ENCODE results near the gene CSMD2.

The CSMD2 gene

GRCh38 chr1:33660956-33661355, 504.1 kb downstream of the CSMD2 start:
- H3K27ac ChIP-seq (ENCODE audit: low read depth, low read length) = no peak overlapping the region
- H3K36me3 ChIP-seq (ENCODE audit: control insufficient read depth in 5 of 5, insufficient read depth in 5 of 5, low read length in 5 of 5) = no peaks in the 10 kb centered on the region
- H3K9me3 ChIP-seq (ENCODE audit: control insufficient read depth in 5 of 5, low read length in 5 of 5) = no peaks in the 10 kb centered on the region
- H3K4me3 ChIP-seq (ENCODE audit: low read depth in 1 of 5, low read length in 5 of 5) = no peak overlapping the region
- peaks cover 0 to 10% (median 2%) of the 10 kb centered on the region in 5 donors for H3K27me3 ChIP-seq (ENCODE audit: control insufficient read depth in 5 of 5, insufficient read depth in 4 of 5, low read length in 5 of 5)
- no peaks in the 10 kb centered on the region for H3K4me1 ChIP-seq (ENCODE audit: control insufficient read depth in 5 of 5, insufficient read depth in 5 of 5, low read length in 5 of 5)
- H3K9ac ChIP-seq (ENCODE audit: low read length in 5 of 5) = no peak overlapping the region

- Histone ChIP-seq H3K9ac (ENCODE audit: low read length in 5 of 5) (no peak overlapping the region), H3K36me3 (ENCODE audit: control insufficient read depth in 5 of 5, insufficient read depth in 5 of 5, low read length in 5 of 5) (no peaks in the 10 kb centered on the region), H3K4me3 (ENCODE audit: low read depth in 1 of 5, low read length in 5 of 5) (no peak overlapping the region), H3K4me1 (ENCODE audit: control insufficient read depth in 5 of 5, insufficient read depth in 5 of 5, low read length in 5 of 5) (no peaks in the 10 kb centered on the region), H3K27ac (ENCODE audit: low read depth, low read length) (no peak overlapping the region), H3K27me3 (ENCODE audit: control insufficient read depth in 5 of 5, insufficient read depth in 4 of 5, low read length in 5 of 5) (peaks cover 0 to 10% (median 0%) of the 10 kb centered on the region in 5 donors), H3K9me3 (ENCODE audit: control insufficient read depth in 5 of 5, low read length in 5 of 5) (no peaks in the 10 kb centered on the region)
These were observed 504.8 kb downstream of the CSMD2 start for GRCh38 chr1:33660244-33660643.

GRCh38 chr1:33659641-33660040, 505.4 kb downstream of the CSMD2 start:
- no peaks in the 10 kb centered on the region for H3K4me1 ChIP-seq (ENCODE audit: control insufficient read depth in 5 of 5, insufficient read depth in 5 of 5, low read length in 5 of 5)
- H3K27ac ChIP-seq (ENCODE audit: low read depth, low read length) = no peak overlapping the region
- peaks cover 0 to 10% (median 0%) of the 10 kb centered on the region in 5 donors for H3K27me3 ChIP-seq (ENCODE audit: control insufficient read depth in 5 of 5, insufficient read depth in 4 of 5, low read length in 5 of 5)
- no peak overlapping the region for H3K4me3 ChIP-seq (ENCODE audit: low read depth in 1 of 5, low read length in 5 of 5)
- H3K9me3 ChIP-seq (ENCODE audit: control insufficient read depth in 5 of 5, low read length in 5 of 5) = no peaks in the 10 kb centered on the region
- no peak overlapping the region for H3K9ac ChIP-seq (ENCODE audit: low read length in 5 of 5)
- H3K36me3 ChIP-seq (ENCODE audit: control insufficient read depth in 5 of 5, insufficient read depth in 5 of 5, low read length in 5 of 5) = no peaks in the 10 kb centered on the region

DNA sequence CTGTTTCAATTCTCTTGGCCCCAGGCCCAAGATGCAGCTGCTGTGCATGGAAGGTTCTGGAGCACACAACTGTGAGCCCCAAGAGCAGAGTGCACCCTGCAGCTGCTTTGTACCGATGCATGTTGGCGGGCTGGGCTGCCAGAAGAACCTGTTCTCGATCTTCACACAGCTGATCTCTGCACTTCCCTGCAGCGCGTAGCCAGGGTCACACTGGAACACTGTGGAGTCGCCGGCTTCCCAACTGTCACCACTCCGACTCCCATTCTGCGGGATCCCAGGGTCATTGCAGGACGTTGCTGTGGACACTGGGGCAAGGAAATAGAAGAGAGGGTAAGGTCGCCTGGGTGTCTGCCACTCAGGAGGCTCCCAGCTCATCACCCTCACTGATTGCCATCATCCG, 507.2 kb downstream of the CSMD2 start:
- no peak overlapping the region for H3K27ac ChIP-seq (ENCODE audit: low read depth, low read length)
- H3K36me3 ChIP-seq (ENCODE audit: control insufficient read depth in 5 of 5, insufficient read depth in 5 of 5, low read length in 5 of 5) = no peaks in the 10 kb centered on the region
- no peaks in the 10 kb centered on the region for H3K9me3 ChIP-seq (ENCODE audit: control insufficient read depth in 5 of 5, low read length in 5 of 5)
- no peak overlapping the region for H3K9ac ChIP-seq (ENCODE audit: low read length in 5 of 5)
- no peaks in the 10 kb centered on the region for H3K4me1 ChIP-seq (ENCODE audit: control insufficient read depth in 5 of 5, insufficient read depth in 5 of 5, low read length in 5 of 5)
- peaks cover 0 to 6% (median 0%) of the 10 kb centered on the region in 5 donors for H3K27me3 ChIP-seq (ENCODE audit: control insufficient read depth in 5 of 5, insufficient read depth in 4 of 5, low read length in 5 of 5)
- H3K4me3 ChIP-seq (ENCODE audit: low read depth in 1 of 5, low read length in 5 of 5) = no peak overlapping the region

GRCh38 chr1:33656467-33657005, 508.5 kb downstream of the CSMD2 start:
- Histone ChIP-seq H3K36me3 (ENCODE audit: control insufficient read depth in 5 of 5, insufficient read depth in 5 of 5, low read length in 5 of 5) (no peaks in the 10 kb centered on the region), H3K27me3 (ENCODE audit: control insufficient read depth in 5 of 5, insufficient read depth in 4 of 5, low read length in 5 of 5) (peaks cover 0 to 9% (median 2%) of the 10 kb centered on the region in 5 donors), H3K4me3 (ENCODE audit: low read depth in 1 of 5, low read length in 5 of 5) (no peak overlapping the region), H3K27ac (ENCODE audit: low read depth, low read length) (no peak overlapping the region), H3K9me3 (ENCODE audit: control insufficient read depth in 5 of 5, low read length in 5 of 5) (no peaks in the 10 kb centered on the region), H3K9ac (ENCODE audit: low read length in 5 of 5) (no peak overlapping the region), H3K4me1 (ENCODE audit: control insufficient read depth in 5 of 5, insufficient read depth in 5 of 5, low read length in 5 of 5) (no peaks in the 10 kb centered on the region)

DNA sequence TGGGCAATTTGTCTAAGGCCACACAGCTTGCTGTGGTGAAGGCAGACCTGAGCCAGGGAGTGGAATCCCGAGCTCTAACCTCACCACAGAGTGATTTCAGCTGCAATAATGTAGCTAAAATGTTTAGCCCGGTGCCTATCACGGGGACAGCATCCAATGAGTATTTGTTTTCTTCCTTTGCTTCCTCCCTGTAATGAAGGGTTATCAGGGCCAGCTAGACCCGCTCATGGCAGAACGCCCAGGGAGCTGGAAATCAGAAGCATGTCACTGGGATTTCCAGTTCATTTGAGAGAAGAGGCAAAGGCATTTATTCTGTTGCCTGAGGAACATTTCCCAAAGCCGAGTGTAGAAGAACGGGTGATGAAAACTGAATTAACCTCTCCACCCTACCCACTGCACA, 509.5 kb downstream of the CSMD2 start:
- peaks cover 0 to 10% (median 2%) of the 10 kb centered on the region in 5 donors for H3K27me3 ChIP-seq (ENCODE audit: control insufficient read depth in 5 of 5, insufficient read depth in 4 of 5, low read length in 5 of 5)
- H3K9me3 ChIP-seq (ENCODE audit: control insufficient read depth in 5 of 5, low read length in 5 of 5) = no peaks in the 10 kb centered on the region
- no peaks in the 10 kb centered on the region for H3K36me3 ChIP-seq (ENCODE audit: control insufficient read depth in 5 of 5, insufficient read depth in 5 of 5, low read length in 5 of 5)
- no peak overlapping the region for H3K9ac ChIP-seq (ENCODE audit: low read length in 5 of 5)
- H3K4me1 ChIP-seq (ENCODE audit: control insufficient read depth in 5 of 5, insufficient read depth in 5 of 5, low read length in 5 of 5) = no peaks in the 10 kb centered on the region
- H3K4me3 ChIP-seq (ENCODE audit: low read depth in 1 of 5, low read length in 5 of 5) = no peak overlapping the region
- H3K27ac ChIP-seq (ENCODE audit: low read depth, low read length) = no peak overlapping the region

GRCh38 chr1:33654267-33654834, 510.7 kb downstream of the CSMD2 start:
- Histone ChIP-seq H3K27me3 (ENCODE audit: control insufficient read depth in 5 of 5, insufficient read depth in 4 of 5, low read length in 5 of 5) (peaks cover 0 to 10% (median 2%) of the 10 kb centered on the region in 5 donors), H3K4me1 (ENCODE audit: control insufficient read depth in 5 of 5, insufficient read depth in 5 of 5, low read length in 5 of 5) (no peaks in the 10 kb centered on the region), H3K9me3 (ENCODE audit: control insufficient read depth in 5 of 5, low read length in 5 of 5) (no peaks in the 10 kb centered on the region), H3K27ac (ENCODE audit: low read depth, low read length) (no peak overlapping the region), H3K4me3 (ENCODE audit: low read depth in 1 of 5, low read length in 5 of 5) (no peak overlapping the region), H3K36me3 (ENCODE audit: control insufficient read depth in 5 of 5, insufficient read depth in 5 of 5, low read length in 5 of 5) (no peaks in the 10 kb centered on the region), H3K9ac (ENCODE audit: low read length in 5 of 5) (no peak overlapping the region)

GRCh38 chr1:33653226-33653625, 511.8 kb downstream of the CSMD2 start:
- Histone ChIP-seq H3K9ac (ENCODE audit: low read length in 5 of 5) (no peak overlapping the region), H3K4me3 (ENCODE audit: low read depth in 1 of 5, low read length in 5 of 5) (no peak overlapping the region), H3K36me3 (ENCODE audit: control insufficient read depth in 5 of 5, insufficient read depth in 5 of 5, low read length in 5 of 5) (no peaks in the 10 kb centered on the region), H3K27ac (ENCODE audit: low read depth, low read length) (no peak overlapping the region), H3K27me3 (ENCODE audit: control insufficient read depth in 5 of 5, insufficient read depth in 4 of 5, low read length in 5 of 5) (peaks cover 0 to 10% (median 2%) of the 10 kb centered on the region in 5 donors), H3K9me3 (ENCODE audit: control insufficient read depth in 5 of 5, low read length in 5 of 5) (no peaks in the 10 kb centered on the region), H3K4me1 (ENCODE audit: control insufficient read depth in 5 of 5, insufficient read depth in 5 of 5, low read length in 5 of 5) (no peaks in the 10 kb centered on the region)

DNA sequence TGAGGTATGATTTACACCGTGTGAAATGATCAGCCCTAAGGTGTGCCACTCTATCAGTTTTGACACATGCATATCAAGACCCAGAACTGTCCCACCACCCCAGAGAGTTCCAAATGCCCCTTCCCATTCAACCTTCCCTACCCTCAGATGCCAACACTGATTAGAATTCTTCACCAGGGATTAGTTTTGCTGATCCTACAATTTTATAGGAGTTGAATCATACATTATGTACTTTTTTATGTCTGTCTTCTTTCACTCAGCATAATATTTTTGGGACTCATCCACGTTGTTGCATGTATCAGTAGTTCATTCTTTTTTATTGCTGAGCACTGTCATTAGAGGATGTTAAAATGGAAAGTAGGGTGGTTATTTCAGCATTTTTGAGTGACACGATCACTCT, 514.3 kb downstream of the CSMD2 start:
- Histone ChIP-seq H3K27me3 (ENCODE audit: control insufficient read depth in 5 of 5, insufficient read depth in 4 of 5, low read length in 5 of 5) (peaks cover 0 to 10% (median 6%) of the 10 kb centered on the region in 5 donors), H3K36me3 (ENCODE audit: control insufficient read depth in 5 of 5, insufficient read depth in 5 of 5, low read length in 5 of 5) (no peaks in the 10 kb centered on the region), H3K27ac (ENCODE audit: low read depth, low read length) (no peak overlapping the region), H3K9me3 (ENCODE audit: control insufficient read depth in 5 of 5, low read length in 5 of 5) (no peaks in the 10 kb centered on the region), H3K9ac (ENCODE audit: low read length in 5 of 5) (no peak overlapping the region), H3K4me3 (ENCODE audit: low read depth in 1 of 5, low read length in 5 of 5) (no peak overlapping the region), H3K4me1 (ENCODE audit: control insufficient read depth in 5 of 5, insufficient read depth in 5 of 5, low read length in 5 of 5) (no peaks in the 10 kb centered on the region)

DNA sequence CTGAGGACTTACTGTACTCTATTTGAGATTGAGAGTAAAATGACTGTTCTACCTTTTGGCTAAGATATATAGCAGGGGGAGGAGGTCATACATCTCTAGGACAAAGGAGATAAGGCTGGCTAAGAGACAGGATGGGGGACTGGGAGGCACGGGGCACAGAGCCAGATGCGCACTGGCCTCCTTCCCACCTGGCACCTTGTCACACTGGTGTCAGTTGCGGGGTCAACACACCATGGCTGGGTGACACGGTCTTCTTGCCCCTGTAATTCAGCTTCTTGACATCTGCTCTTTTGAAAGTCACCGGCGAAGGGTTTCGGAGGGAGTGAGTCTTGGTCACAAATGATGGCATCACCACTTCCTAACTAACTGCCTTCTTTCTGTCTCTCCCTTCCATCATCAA, 515.3 kb downstream of the CSMD2 start:
- Histone ChIP-seq H3K27ac (ENCODE audit: low read depth, low read length) (no peak overlapping the region), H3K9me3 (ENCODE audit: control insufficient read depth in 5 of 5, low read length in 5 of 5) (no peaks in the 10 kb centered on the region), H3K36me3 (ENCODE audit: control insufficient read depth in 5 of 5, insufficient read depth in 5 of 5, low read length in 5 of 5) (no peaks in the 10 kb centered on the region), H3K4me1 (ENCODE audit: control insufficient read depth in 5 of 5, insufficient read depth in 5 of 5, low read length in 5 of 5) (no peaks in the 10 kb centered on the region), H3K9ac (ENCODE audit: low read length in 5 of 5) (no peak overlapping the region), H3K27me3 (ENCODE audit: control insufficient read depth in 5 of 5, insufficient read depth in 4 of 5, low read length in 5 of 5) (peaks cover 0 to 10% (median 6%) of the 10 kb centered on the region in 5 donors), H3K4me3 (ENCODE audit: low read depth in 1 of 5, low read length in 5 of 5) (no peak overlapping the region)

All from subcutaneous abdominal adipose tissue (tissue), 5 donors.